Gastrocnemius medialis (tissue), 4 donors: ENCODE results near the gene HIRA. TPM values are rescaled to one million over a fixed set of nuclear protein-coding genes. Genes with fewer than 3 reads are reported as not detected.
A peak's percentile ranks its signal among the peaks of the same experiment; 100 is the strongest.

Experiments
- ATAC-seq, 2 donors: fragments of 150-250 bp; one replicate each; pipeline ENCODE4 v1.9.1; 2016
- DNase-seq, 2 donors: peaks; one replicate each; pipeline ENCODE4 v3.0.0-alpha.2; 2019
- H3K27ac ChIP-seq, 4 donors: fragments of 200-600 bp; sonication (generic); 1 replicate in 1 of 4; 2 replicates in 3 of 4; pipeline ENCODE4 v1.5.1; 2016 to 2018; ENCODE audit warnings: mild to moderate bottlenecking in 2 of 4, moderate library complexity in 1 of 4
- H3K27me3 ChIP-seq, 3 donors: fragments of 200-600 bp; sonication (generic) in 2 of 3; 1 replicate in 1 of 3; 2 replicates in 2 of 3; pipeline versions ENCODE4 v1.5.1 to v1.6.0; 2016 to 2019; ENCODE audit warnings: mild to moderate bottlenecking in 1 of 3, moderate library complexity in 1 of 3
- H3K36me3 ChIP-seq, 2 donors: fragments of 200-600 bp; sonication (generic) in 1 of 2; one replicate each; pipeline ENCODE4 v1.5.1; 2017 to 2018
- H3K4me1 ChIP-seq, 2 donors: fragments of 200-600 bp; sonication (generic) in 1 of 2; one replicate each; pipeline ENCODE4 v1.5.1; 2016 to 2017; ENCODE audit warnings: mild to moderate bottlenecking in 2 of 2
- H3K4me3 ChIP-seq, 4 donors: fragments of 200-600 bp; sonication (generic) in 3 of 4; 1 replicate in 1 of 4; 2 replicates in 3 of 4; pipeline ENCODE4 v1.5.1; 2016 to 2019; ENCODE audit warnings: mild to moderate bottlenecking in 2 of 4
- H3K9me3 ChIP-seq, 3 donors: fragments of 200-600 bp; sonication (generic) in 2 of 3; 1 replicate in 1 of 3; 2 replicates in 2 of 3; pipeline ENCODE4 v1.5.1; 2016 to 2019
- CTCF ChIP-seq, 5 experiments: fragments of 450-650 bp in 3 of 5; fragments of 200-600 bp in 2 of 5; sonication (generic) in 2 of 5; IDR thresholded peaks in 4 of 5; conservative IDR thresholded peaks in 1 of 5; 1 replicate in 4 of 5; 2 replicates in 1 of 5; pipeline ENCODE4 v1.5.1; 2016 to 2019; ENCODE audit warnings: antibody characterized with exemption in 5 of 5, mild to moderate bottlenecking in 3 of 5, moderate library complexity in 3 of 5
- POLR2A ChIP-seq, 2 donors: fragments of 450-650 bp; IDR thresholded peaks; one replicate each; pipeline ENCODE4 v1.6.1; 2017; ENCODE audit warnings: antibody characterized with exemption in 2 of 2, mild to moderate bottlenecking in 2 of 2, moderate library complexity in 2 of 2
- in situ Hi-C, 4 donors: fragments of 200-750 bp; cut with MboI; loops; one replicate each; pipeline versions ENCODE4 v1.15.0 to v1.8.0; 2017; ENCODE audit warnings: low sequenced_read_pairs in 4 of 4
- intact Hi-C: fragments of 100-400 bp; cut with DNase I; formaldehyde crosslinking; loops from one replicate; pipeline ENCODE4 v1.15.1; 2023; ENCODE audit warnings: low total_unique reads
- total RNA-seq, 4 donors: library from RNA; depleted of rRNA; stranded (reverse); fragments of >200 nt; gene quantifications; one replicate each; pipeline versions ENCODE4 v1.1.0 to v1.2.3, GENCODE V29; 2016

The HIRA gene
- total RNA-seq, 4 donors from 2014 or later, result 14.2 to 46.8 (median 24.6) TPM

- no peaks in the 10 kb centered on the region for H3K4me1 ChIP-seq
- intact Hi-C loops, result no loop called here
- H3K4me3 ChIP-seq, result no peak overlapping the region
- peaks cover 0 to 100% of the 10 kb centered on the region in 2 donors for H3K36me3 ChIP-seq
- DNase-seq, result no peak
- in situ Hi-C loops, result loop anchor here in 1 of 4 donors (25.0 kb wide), 1 partner anchor 278 kb away; the partner anchor contains the start of gene SLC25A1
- H3K9me3 ChIP-seq, result no peaks in the 10 kb centered on the region
- no peaks in the 10 kb centered on the region for H3K27me3 ChIP-seq
- no peak for ATAC-seq
- TF ChIP-seq CTCF (IDR thresholded peaks at IDR 0.05 in 4 of 5, conservative IDR thresholded peaks at IDR 0.05 in 1 of 5) (no peak), POLR2A (IDR thresholded peaks at IDR 0.05) (no peak)
- H3K27ac ChIP-seq, result no peak overlapping the region
Measured at GRCh38 chr22:19464975-19465374, 33.4 kb upstream of the HIRA start.

- Histone ChIP-seq H3K36me3 (peaks cover 0 to 96% of the 10 kb centered on the region in 2 donors), H3K4me1 (no peaks in the 10 kb centered on the region), H3K27ac (no peak overlapping the region), H3K27me3 (no peaks in the 10 kb centered on the region), H3K4me3 (no peak overlapping the region), H3K9me3 (no peaks in the 10 kb centered on the region)
- in situ Hi-C loops (loop anchor here in 1 of 4 donors (25.0 kb wide), 1 partner anchor 277 kb away; the partner anchor contains the start of gene SLC25A1), intact Hi-C loops (no loop called here)
- TF ChIP-seq POLR2A (IDR thresholded peaks at IDR 0.05) (no peak), CTCF (IDR thresholded peaks at IDR 0.05 in 4 of 5, conservative IDR thresholded peaks at IDR 0.05 in 1 of 5) (no peak)
- no peak for DNase-seq
- no peak for ATAC-seq
Measured at GRCh38 chr22:19464546-19464945, 33.0 kb upstream of the HIRA start.

- peaks cover 0 to 95% of the 10 kb centered on the region in 2 donors for H3K36me3 ChIP-seq
- intact Hi-C loops (no loop called here), in situ Hi-C loops (loop anchor here in 1 of 4 donors (25.0 kb wide), 1 partner anchor 276 kb away; the partner anchor contains the start of gene SLC25A1)
- peak in 1 of 2 donors; percentile 66 for DNase-seq
- H3K27ac ChIP-seq, result peak overlapping the region in 3 of 4 donors; percentile 3 to 16 (median 7)
- no peaks in the 10 kb centered on the region for H3K27me3 ChIP-seq
- no peaks in the 10 kb centered on the region for H3K4me1 ChIP-seq
- TF ChIP-seq POLR2A (IDR thresholded peaks at IDR 0.05), result no peak
- TF ChIP-seq CTCF (IDR thresholded peaks at IDR 0.05 in 4 of 5, conservative IDR thresholded peaks at IDR 0.05 in 1 of 5), result no peak
- H3K4me3 ChIP-seq, result no peak overlapping the region
- ATAC-seq, result peak in 1 of 2 donors; percentile 63
- no peaks in the 10 kb centered on the region for H3K9me3 ChIP-seq
Measured at GRCh38 chr22:19463491-19464469, 32.2 kb upstream of the HIRA start.

- Histone ChIP-seq H3K4me1 (no peaks in the 10 kb centered on the region), H3K27me3 (no peaks in the 10 kb centered on the region), H3K27ac (no peak overlapping the region), H3K4me3 (no peak overlapping the region), H3K9me3 (no peaks in the 10 kb centered on the region), H3K36me3 (peaks cover 0 to 95% of the 10 kb centered on the region in 2 donors)
- DNase-seq, result no peak
- in situ Hi-C loops, result loop anchor here in 1 of 4 donors (25.0 kb wide), 1 partner anchor 276 kb away; the partner anchor contains the start of gene SLC25A1
- no peak for ATAC-seq
- intact Hi-C loops, result no loop called here
- TF ChIP-seq POLR2A (IDR thresholded peaks at IDR 0.05), result no peak
- TF ChIP-seq CTCF (IDR thresholded peaks at IDR 0.05 in 4 of 5, conservative IDR thresholded peaks at IDR 0.05 in 1 of 5), result no peak
Measured at GRCh38 chr22:19463008-19463407, 31.5 kb upstream of the HIRA start.
